GM18519 (cell line): Measurements from ENCODE around the gene TANGO2.

Source experiments
- ATAC-seq: cut with Tn5 transposase; IDR thresholded peaks from one replicate; pipeline ENCODE4 v1.9.1; 2021; ENCODE audit warnings: mild to moderate bottlenecking, moderate library complexity; ENCODE audit not compliant: unreplicated experiment, low FRiP score

TANGO2 gene

GRCh38 chr22:20113551-20114310 is 92.8 kb downstream of the TANGO2 start:
- no peak for ATAC-seq

DNA sequence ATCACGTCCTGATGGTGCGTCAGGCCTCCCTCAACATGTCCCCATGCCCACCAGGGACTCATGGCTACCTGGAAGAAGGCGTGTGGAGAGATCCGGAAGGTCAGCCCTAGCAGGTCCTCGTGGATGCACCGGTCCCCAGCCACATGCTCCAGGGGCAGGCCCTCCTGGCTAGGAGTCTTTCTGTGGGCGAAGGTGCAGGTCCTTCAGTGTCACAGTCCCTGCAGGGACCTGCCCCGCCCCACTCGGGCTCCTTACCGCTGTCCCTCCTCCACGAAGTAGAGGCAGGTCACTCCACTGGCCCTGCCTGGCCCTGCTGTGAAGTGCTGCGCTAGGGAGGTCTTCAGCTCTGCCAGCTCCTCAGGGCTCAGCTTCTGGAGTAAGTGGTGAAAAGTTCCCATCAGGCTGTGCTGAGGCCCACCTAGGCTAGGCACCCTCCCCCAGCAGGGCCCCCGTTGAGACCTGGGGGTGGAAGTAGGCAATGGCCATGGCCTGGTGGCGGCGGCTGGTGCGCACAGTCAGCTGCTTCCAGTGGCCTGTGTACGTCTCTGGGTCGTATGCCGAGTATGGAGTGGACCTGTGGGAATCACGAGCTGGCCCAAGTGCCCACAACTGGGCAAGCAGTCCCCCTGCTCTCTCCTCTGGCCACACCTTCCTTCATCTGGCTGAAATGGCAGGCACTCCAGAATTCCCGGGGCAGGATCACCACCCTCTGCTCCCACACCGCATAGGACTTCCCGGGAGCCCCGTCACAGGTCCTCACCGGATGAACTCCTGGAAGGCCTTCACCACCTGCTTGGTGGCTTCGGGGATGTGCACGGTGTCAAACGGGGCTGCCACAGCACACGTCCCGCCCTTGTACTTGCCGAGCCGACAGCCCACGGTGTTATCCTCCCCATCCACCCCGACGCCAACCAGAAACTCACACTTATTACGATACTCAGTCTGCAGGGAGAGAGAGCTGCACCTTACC is 93.9 kb downstream of the TANGO2 start:
- ATAC-seq: no peak

DNA sequence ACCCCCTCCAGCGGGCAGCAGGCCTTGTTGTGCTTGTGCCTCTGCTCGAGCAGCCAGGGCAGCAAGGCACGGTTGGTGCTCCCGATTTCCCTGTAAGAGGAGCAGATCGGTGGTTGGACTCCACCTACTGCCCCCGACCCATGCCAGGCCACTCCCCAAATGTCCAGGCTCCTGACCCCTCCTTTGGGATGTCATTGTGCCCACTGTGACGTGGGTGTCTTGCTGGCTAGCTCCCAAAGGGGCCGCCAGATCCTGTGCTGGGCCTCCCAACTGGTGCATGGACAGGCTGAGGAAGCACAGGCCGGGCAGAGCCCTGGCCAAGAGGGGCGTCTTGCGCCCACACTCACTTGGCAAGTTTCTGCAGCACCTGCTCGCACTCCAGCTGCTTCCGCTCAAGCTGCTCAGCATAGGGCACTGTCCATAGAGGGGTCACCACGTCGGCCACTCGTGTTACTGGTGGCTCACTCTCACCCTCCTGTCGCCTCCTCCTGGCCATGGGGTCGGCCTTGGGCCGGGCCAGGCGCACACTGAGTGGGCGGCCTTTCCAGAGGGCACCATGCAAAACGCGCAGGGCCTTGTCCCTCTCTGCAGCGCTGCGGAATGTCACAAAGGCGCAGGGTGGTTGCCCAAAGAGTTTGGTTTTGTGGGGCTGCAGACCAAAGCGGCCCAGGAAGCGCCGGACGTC is 94.9 kb downstream of the TANGO2 start, which contains the start of gene RANBP1:
Gene RANBP1, plus strand, starts transcription at position 414 of the 685 bp plus-strand sequence. Its CDS starts 81 bp downstream, at position 495.
- no peak for ATAC-seq

DNA sequence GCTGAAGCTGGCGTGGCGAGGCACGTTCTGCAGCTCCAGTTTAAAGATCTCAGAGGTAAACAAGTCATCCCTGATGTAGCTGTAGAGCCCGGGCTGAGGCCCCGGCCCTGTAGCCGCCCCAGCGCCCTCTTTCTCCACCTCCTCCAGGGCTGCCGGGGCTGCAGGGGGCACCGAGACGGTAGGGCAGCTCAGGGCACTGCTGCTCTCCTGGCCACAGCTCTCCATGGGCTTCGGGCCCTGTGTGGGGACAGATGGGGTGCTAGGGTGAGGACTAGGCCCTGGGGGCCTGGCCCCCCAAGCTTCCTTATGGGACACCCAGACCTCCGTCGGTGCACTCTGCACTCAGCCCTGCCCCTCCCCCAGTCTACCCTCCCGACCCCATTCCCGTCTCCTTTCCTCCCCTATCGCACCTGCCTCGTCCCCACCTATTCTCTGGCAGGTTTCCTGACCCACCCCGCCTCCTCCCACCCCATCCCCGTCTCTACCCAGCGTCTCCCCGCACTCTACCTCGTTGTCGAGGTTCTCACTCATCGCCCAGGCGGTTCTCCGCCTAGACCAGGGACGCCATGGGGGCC is 95.6 kb downstream of the TANGO2 start:
- no peak for ATAC-seq
